Epidermal melanocyte (primary cell): ENCODE data around the gene CRYBA4.

Experiments
- DNase-seq: peaks from one replicate; pipeline ENCODE4 v3.0.0; 2011; ENCODE audit warnings: low spot score; ENCODE audit not compliant: insufficient read length

CRYBA4 gene

DNA sequence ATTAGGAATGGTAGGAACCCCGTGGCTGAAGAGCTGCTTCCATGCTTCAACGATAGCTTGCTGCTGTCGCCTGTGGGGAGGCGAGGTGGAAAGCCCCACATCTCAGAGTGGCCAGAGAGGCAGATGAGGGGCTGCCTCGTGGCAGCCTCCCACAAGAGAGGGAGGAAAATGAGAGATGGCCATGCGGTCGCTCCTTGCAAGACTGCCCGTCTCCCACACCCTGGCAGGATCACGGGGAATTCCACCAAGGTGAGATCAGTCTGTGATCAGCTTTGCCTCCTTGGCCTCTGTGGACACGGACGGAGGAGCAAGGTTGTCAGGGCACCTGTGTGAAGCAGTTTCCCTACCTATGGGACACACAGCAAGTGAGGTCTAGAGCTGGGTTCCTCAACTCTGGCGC, 3.0 kb downstream of the CRYBA4 start:
- DNase-seq = no peak

DNA sequence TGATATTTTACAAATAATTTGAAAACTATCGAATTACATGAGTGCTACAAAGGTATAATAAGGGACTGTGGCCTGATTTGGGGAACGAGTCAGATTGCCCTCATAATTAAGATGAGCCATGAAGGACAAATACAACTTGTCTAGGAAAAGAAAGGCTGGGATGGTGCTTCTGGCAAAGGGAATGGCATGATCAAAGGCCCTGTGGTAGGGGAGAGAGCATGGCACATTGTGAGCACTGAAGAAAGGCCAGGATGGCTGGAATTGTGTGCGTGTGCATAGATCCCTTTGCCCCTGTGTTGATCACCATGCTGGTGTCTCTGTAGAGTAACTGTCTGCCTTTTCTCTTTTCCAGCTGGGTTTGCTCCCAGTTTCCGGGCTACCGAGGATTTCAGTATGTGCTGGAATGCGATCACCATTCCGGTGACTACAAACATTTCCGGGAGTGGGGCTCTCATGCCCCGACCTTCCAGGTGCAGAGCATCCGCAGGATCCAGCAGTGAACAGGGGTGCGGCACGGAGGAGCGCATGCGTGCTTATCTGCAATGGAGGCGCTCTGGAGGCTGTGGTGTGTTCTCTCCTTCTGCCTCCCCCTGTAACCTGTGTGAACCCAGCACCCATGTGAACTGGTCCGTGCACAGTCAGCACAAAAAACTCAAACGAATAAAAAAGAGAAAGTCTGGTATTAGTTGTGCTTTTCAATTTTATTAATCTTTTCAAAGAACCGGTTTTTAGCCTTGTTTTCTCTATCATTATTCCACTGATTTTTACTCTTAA, 8.4 kb downstream of the CRYBA4 start:
- DNase-seq = no peak

DNA sequence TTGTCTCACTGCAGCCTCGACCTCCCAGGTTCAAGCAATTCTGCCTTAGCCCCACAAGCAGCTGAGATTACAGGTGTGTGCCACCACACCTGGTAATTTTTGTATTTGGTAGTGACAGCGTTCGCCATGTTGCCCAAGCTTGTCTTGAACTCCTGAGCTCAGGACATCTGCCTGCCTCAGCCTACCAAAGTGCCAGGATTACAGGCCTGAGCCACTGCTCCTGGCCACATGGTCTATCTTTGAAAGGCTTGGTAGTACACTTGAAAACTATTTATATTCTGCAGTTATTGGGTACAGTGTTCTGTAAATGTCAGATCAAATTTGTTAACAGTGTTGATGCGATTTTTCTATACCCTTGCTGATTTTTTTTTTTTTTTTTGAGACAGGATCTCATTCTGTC, 9.5 kb downstream of the CRYBA4 start:
- DNase-seq = no peak

DNA sequence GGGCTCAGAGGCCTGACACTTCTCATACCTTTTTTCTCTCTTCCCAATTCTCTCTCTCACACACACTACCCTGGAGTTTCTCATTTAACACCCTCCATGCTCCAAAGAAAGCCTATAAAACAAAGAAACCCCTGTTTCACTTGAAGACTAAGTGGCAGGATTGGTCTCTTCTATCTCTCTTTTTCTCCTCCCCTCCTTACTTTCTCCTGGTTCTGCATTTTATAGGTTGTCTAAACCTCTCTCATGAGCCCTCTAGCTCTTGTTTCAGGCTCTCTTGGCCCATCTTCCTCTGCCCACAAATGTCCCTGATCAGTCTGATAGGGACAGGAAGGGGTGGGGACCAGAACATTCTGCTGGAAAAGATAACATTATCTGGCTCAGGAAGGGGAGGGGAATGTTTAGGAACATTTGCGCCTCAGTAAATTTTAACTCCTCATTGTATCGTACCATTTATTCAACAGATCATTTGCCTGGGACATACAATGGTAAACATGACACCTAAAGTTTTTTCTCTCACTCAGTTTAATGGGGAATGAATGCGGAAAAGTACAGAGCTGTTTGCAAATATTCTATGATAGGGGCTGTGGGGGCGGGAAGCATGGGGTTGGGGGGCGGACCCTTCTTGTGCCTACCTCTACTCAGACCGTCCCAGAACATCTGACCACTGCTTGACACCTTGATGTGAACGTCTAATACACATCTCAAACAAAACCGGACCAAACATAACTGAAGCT, 10.8 kb downstream of the CRYBA4 start:
- no peak for DNase-seq

DNA sequence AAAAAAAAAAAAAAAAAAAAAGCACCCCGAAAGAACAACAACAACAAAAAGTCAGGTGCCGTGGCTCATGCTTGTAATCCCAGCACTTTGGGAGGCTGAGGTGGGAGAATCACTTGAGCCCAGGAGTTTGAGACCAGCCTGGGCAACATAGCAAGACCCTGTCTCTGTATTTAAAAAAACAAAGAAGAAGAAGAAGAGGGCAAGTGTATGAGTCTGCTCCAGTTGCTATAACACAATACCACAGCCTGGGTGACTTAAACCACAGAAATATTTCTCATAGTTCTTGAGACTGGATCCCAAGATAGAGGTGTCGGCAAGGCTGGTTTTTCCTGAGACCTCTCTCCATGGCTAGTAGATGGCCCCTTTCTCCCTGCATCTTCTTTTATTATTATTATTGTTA, 12.4 kb downstream of the CRYBA4 start:
- no peak for DNase-seq

DNA sequence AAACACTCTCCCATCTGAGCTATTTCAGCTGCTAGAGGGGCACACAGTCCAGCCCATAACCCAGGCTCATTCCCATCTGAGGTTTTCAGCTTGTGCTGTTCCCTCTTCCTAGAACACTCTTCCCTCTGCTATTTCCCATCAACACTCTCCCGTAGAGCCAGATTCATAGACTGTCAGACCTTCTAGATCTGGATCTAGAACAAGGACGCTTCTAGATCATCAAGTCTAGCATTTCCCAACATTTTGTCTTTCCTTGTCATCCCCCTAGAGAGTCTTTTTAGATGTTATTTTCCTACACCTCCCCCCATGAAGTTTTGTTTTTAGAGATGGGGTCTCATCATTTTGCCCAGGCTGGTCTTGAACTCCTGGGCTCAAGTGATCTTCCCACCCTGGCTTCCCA, 13.4 kb downstream of the CRYBA4 start:
- DNase-seq = no peak

DNA sequence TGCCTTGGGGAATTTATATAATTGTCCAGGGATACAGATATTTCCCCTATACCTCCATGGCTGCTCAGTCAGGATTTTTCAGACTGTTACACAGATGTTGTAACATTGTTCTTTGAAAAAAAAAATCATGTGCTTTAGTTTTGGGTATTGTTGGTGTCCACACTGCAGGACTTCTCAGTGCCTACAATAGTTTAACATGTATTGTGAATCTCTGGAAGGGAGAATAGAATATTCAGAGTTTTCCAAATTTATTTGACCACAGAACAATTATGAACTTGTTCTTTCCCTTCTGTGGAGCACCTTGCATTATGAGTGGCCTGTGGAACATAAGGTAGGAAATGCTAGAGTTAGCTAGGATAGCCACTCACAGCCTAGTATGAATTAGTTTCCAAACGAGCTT, 14.5 kb downstream of the CRYBA4 start:
- DNase-seq = no peak

DNA sequence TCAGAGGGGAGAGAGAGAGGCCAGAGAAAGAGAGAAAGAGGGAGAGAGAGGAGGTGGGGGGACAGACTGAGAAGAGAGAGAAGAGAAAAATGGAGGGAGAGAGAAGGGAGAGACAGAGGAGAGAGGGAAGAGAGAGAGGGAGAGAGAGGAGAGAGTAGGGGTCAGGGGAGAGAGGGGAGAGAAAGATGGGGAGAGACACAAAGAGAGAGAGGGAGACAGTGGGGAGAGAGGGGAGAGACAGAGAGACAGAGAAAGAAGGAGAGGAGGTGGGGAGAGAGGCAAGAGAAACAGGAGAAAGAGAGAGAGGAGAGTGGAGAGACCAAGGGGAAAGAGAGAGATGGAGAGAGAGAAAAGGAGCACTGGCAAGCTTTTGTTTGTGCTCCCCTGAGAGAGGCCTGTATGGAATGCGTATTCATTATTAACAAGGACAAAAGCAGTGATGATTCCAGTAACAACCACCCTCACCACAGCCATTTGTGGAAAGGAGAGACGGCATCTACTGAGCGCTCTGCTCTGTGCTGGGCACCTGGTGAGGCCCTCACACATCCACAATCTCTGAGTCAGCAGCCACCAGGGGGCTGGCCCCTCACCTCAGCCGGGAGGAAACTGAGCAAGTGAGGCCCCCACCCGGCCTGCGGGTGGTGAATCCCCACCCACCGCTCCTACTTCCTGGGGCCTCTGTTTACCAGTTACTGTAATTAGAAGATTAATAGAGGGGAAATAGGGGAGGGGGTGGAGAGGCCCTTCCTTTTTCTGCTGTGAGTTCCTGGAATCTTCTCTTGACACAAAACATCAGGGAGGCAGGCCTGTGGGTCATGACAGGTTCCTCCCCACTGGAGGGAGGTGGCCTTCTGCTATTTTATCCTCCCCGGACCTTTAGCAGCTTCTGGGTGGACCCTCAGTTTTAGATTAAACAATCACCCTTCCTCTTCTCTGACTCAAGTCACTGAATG, 21.0 kb downstream of the CRYBA4 start:
- DNase-seq = no peak

DNA sequence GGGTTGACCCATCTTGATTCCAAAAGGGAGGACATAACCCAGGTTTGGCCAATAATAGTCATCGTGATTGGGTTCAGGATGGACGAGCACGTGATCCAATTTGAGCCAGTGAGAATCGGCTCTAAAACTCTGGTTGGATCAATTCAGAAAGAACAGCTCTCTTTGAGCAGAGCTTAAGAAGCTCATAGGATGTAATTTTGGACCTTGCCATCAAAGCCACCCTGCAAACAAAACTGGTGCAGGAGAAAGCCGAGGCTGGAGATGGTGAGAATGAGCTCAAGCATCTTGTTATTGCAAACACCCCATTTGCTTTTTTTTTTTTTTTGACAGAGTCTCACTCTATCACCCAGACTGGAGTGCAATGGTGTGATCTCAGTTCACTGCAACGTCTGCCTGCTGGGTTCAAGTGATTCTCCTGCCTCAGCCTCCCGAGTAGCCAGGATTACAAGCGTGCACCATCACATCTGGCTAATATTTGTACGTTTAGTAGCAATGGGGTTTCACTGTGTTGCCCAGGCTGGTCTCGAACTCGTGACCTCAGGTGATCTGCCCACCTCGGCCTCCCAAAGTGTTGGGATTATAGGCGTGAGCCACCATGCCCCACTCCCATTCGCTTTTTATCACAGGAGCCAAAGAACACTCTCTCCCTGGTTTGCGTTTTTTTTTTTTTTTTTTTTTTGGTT, 21.8 kb downstream of the CRYBA4 start:
- no peak for DNase-seq

DNA sequence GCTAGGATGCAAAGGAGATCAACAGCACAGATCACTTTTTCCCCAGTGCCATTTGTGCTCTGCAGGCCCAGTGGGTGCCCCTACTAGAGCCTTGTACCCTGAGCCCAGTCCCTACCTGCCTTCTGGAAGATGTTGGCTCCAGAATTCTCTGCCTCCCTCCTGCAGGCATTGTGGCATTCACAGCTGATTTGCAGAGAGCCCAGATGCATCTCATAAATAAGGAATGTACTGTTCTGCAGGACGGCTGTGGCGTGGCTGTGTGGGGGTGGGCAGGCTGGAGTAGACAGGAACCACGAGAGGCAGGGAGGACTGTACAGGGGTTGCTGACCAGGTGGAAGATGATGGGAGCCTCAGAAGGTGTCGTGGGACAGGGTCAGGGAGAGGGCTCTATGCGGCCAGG, 24.4 kb downstream of the CRYBA4 start:
- no peak for DNase-seq

DNA sequence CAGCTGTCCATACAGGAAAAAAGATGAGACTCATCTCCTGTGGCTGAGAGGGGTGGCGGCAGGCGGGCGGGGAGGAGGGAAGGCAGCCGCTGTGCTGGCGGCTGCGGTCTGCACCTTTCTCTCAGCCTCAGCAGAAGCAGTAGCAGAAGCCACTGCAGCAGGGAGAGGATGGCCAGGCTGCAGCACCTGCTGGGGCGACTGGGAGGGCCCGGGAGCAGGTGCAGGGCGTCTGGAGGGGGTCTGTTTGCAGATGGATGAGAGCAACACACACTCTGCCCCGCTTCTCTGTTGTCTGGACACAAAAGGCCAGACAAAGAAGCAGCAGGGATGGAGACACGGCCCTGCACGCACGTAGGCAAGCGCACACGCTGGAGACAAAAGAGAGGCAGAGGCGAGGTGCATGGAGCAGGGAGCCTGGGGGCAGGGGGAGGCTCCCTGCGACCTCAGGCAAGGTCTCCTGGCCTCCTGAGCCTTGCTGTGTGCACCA, 26.3 kb downstream of the CRYBA4 start:
- no peak for DNase-seq

DNA sequence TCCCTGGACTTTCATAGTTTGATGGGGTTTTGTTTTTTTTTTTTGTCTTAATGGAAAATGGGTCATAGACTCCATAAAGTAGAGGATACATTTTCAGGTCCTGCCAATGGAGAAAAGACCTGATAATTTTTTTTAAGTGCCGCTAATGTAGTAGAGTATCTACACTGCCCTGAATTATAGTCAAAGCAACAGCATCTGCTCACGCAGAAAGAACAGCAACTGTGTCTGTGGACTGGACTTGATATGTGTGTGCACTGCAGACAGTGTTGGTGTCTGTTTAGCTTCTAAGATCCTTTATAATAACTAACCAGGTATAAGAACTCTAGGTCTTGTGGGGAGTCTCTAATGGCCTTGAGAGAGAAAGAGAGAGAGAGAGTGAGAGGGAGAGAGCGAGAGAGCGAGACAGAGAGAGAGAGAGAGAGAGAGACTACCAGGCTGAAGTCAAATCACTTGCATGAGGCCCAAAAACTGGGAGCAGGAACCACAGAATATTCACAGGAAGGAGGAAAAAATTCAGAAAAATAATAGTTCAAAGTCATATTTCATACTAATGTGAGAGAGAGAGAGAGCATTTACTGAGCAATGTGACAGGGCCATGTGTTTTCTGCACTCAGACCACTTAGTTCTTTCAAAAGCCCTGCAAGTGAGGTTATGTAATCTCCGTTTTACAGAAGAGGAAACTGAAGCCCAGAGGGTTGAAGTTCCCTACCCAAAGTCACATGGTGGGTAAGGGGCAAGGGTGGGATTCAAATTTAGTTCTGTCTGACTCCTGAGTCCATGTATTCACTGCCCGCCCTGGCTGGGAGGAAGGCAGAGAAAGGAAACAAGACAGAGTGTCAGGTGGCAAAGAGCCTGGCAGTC, 27.0 kb downstream of the CRYBA4 start:
- no peak for DNase-seq

DNA sequence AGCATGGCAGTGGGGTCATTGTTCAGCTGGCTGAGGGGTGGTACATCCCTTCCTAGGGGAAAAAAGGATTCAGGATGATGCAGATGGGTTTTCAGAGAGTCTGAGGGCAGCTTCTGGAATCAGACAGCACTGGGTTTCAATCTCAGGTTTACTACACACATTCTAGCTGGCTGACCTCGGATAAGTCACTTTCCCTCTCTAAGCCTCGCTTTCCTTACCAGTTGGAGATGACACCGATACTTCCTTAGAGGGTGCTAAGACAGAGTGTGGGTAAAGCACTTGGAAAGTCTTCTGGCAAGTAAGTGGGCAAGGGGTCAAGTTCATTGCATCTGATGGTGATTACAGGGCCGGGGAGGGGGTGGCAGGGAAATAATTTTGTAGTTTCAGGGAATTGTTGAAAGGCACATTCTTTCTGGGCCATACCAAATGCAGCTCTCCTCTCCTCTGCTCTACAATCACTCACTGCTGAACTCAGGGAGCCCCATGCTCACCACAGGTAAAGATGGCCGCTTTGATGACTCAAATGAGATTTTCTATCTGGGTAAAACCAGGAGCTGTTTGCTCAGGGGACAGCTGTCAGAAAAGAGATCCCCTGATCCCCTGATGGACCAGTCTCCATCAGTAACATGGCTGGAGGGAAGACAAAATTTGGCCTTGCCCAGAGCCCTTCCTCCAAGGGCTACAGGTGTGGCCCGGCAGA, 29.1 kb downstream of the CRYBA4 start:
- DNase-seq = no peak

DNA sequence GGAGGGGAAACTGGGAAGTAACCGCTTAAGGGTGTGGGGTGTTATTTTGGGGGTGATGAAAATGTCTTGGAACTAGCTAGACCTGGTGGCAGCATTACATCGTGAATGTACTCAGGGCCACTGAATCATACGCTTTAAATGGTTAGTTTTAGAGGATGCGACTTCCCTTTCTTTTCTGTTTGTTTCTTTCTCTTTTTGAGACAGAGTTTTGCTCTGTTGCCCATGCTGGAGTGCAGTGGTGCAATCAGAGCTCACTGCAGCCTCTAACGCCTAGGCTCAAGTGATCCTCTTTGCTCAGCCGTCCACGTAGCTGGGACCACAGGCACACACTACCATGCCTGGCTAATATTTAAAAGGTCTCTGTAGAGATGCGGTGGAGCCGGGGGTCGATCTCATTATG, 30.1 kb downstream of the CRYBA4 start:
- no peak for DNase-seq

DNA sequence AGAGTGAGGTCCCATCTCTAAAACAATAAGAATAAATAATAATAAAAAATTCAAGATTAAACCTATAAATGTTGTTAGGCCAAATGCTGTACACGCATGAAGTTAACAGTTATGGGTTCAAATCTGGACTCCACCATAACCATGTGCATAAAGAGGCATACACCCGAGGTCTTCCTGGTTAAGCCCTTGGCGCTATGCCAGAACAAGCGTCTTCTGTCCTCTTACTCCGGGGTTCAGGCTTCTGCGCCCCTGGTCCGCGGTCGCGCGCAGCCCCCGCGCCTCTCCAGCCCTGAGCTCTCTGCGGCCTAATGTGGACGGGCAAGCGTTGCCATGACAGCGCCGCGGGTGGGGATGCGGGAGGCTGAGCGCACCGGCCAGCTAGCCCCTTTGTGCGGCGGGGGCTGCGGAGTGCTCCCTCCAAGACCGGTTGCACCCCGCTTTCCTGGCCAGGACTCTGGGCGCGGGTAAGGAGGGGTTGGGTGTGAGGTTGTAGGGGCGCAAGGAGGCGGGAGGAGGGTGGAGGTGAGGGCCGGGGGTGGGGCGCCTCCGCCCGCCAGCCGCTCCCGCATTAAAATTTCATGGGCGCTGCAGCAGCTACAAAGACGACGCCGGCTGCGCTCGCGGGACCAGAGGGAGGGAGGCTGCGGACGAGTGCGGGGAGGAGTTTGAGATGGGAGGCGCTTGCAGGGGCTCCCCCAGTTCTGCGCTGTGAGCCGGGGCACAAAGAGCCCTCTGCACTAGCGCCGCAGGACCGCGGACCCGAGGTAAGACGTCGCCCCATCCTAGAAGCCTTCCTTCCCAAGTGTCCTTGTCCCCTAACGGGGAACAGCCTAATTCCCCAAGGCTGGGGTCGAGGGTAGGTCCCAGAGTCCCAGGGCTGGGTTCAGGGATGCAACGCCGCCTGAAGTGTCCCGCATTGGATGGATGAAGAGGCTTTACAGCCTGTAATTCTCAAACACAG, 35.4 kb downstream of the CRYBA4 start, which contains the start of gene MIAT:
Gene MIAT (plus strand): TSS at position 698 of the 961 bp plus-strand sequence.
- DNase-seq = no peak

DNA sequence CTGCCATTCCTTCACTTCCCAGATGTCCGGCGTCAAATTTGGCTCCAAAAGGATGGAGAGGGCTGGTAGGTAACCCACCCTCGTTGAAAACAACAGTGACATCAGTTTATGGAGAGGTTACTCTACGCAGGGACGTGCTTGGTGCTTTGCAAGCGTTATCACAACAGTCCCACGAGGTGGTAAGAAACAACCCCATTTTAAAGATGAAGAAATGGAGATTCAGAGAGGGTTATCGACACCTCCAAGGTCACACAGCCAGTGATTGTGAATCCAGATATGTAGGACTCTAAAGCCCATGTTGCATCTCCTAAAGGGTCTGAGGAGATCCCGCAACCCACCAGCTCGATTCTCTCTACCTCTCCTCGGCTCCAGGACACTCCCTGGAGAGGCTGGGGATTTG, 36.4 kb downstream of the CRYBA4 start:
- no peak for DNase-seq

DNA sequence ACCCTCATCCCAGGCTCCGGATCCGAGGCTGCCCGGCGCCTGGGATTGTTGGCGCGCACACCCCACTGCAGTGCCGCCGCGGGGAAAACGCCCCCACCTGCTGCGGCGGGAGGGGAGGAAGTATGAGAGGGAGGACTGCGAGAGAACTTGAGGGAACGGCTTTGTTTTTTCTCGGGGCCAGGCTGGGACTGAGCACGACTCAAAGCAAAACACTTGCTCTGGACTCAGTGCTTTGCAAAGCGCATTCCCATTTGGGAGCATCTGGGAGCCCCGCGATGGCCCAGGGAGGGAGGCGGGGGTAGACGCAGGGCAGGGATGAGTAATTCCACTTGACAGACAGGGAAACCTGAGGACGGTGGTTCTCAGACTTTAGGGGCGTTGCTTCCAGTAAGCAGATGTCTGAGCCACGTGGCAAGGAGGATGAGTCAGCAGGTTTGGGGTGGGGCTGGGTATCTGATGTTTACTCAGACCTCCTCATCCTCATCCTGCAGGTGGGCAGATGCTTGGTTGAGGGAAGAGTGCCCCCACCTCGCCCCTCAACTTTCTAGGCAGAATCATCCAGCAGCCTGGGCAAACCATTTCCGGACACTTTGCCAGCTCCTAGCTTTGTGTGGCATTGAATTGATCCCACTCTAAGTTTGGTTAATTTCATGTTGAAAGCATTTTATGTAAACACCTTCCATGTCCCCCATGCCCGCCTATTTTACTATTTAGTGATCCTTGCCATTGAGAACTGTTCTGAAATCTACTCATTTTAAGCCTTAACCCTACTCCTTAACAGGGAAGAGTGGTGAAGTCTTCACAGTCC, 37.1 kb downstream of the CRYBA4 start:
- DNase-seq = peak; percentile 44
